ENCODE results near the gene EIF4E1B. TPM values are rescaled to one million over a fixed set of nuclear protein-coding genes. Genes with fewer than 3 reads are reported as not detected.

Gene EIF4E1B
- total and polyA plus RNA-seq, 4 donors, result not detected

GRCh38 chr5:176632745-176633144 is 2.3 kb downstream of the EIF4E1B start:
- no peak overlapping the region for H3K9ac ChIP-seq (ENCODE audit: low read depth in 1 of 2, low read length in 2 of 2)
- no peaks in the 10 kb centered on the region for H3K36me3 ChIP-seq (ENCODE audit: control insufficient read depth in 4 of 4, insufficient read depth in 3 of 4, low read depth in 1 of 4, low read length in 3 of 4)
- H3K4me1 ChIP-seq (ENCODE audit: control insufficient read depth in 4 of 4, insufficient read depth in 4 of 4, low read length in 3 of 4), result peaks cover 0 to 5% (median 5%) of the 10 kb centered on the region in 4 donors
- no peak for DNase-seq (ENCODE audit: low spot score)
- H3K4me3 ChIP-seq (ENCODE audit: low read depth in 1 of 3, low read length in 3 of 3), result no peak overlapping the region
- no peak overlapping the region for H3K27ac ChIP-seq (ENCODE audit: low read depth in 1 of 2, low read length in 2 of 2)
- TF ChIP-seq TAF1 (conservative IDR thresholded peaks at IDR 0.05) (no peak), ATF3 (IDR thresholded peaks at IDR 0.05) (no peak), ZBTB33 (IDR thresholded peaks at IDR 0.05) (no peak), YY1 (IDR thresholded peaks at IDR 0.05) (no peak), FOXA2 (IDR thresholded peaks at IDR 0.05) (no peak), EGR1 (IDR thresholded peaks at IDR 0.05; ENCODE audit: low read depth in 2 of 2) (no peak), FOXA1 (IDR thresholded peaks at IDR 0.05) (no peak), RAD21 (IDR thresholded peaks at IDR 0.05) (no peak), NR2F2 (IDR thresholded peaks at IDR 0.05) (no peak), HNF4A (conservative IDR thresholded peaks at IDR 0.05) (no peak), HNF4G (IDR thresholded peaks at IDR 0.05) (no peak), RXRA (IDR thresholded peaks at IDR 0.05) (no peak), MAX (IDR thresholded peaks at IDR 0.05) (no peak), SP1 (IDR thresholded peaks at IDR 0.05) (no peak), REST (IDR thresholded peaks at IDR 0.05) (no peak), CTCF (IDR thresholded peaks at IDR 0.05; ENCODE audit: low read depth, low read length, missing input control) (no peak), GABPA (IDR thresholded peaks at IDR 0.05 in 1 of 2, conservative IDR thresholded peaks at IDR 0.05 in 1 of 2) (no peak), JUND (IDR thresholded peaks at IDR 0.05) (no peak)
- H3K9me3 ChIP-seq (ENCODE audit: control insufficient read depth in 4 of 4, low read length in 3 of 4), result no peaks in the 10 kb centered on the region
- WGBS, result 78% methylated on average over 2 of the region's 2 CpGs
- H3K27me3 ChIP-seq (ENCODE audit: control insufficient read depth in 4 of 4, insufficient read depth in 4 of 4, low read length in 3 of 4), result peaks cover 4 to 22% (median 6%) of the 10 kb centered on the region in 4 donors

All from liver (tissue), 9 donors.